GM23338 (cell line): Measurements from ENCODE around the gene PAQR9.

Experiments used
- EZH2 ChIP-seq: fragments of 200-600 bp; sonication (generic); IDR thresholded peaks from one replicate; pipeline ENCODE4 v1.8.0; 2017; ENCODE audit warnings: antibody characterized with exemption, mild to moderate bottlenecking, low read depth; ENCODE audit not compliant: unreplicated experiment
- EZH2phosphoT487 ChIP-seq: fragments of 200-600 bp; sonication (generic); IDR thresholded peaks from one replicate; pipeline ENCODE4 v1.8.1; 2018; ENCODE audit warnings: antibody characterized with exemption; ENCODE audit not compliant: unreplicated experiment
- JUNB ChIP-seq: IDR thresholded peaks from one replicate; pipeline ENCODE4 v1.6.1; 2016; ENCODE audit warnings: antibody characterized with exemption; ENCODE audit not compliant: unreplicated experiment
- POLR2AphosphoS5 ChIP-seq: IDR thresholded peaks from 2 replicates; pipeline ENCODE4 v1.6.1; 2016; ENCODE audit warnings: antibody characterized with exemption, low read depth
- TF ChIP-seq, protein P1 (sequence below), 2 experiments: fragments of 200-600 bp in 1 of 2; sonication (generic) in 1 of 2; conservative IDR thresholded peaks; 2 replicates each; pipeline versions ENCODE4 v1.5.1 to v1.6.1; 2016 to 2017; ENCODE audit warnings: antibody characterized with exemption in 2 of 2, low read depth in 2 of 2, mild to moderate bottlenecking in 2 of 2, moderate library complexity in 1 of 2
- TF ChIP-seq, protein P2 (sequence below): IDR thresholded peaks from one replicate; pipeline ENCODE4 v1.6.1; 2018; ENCODE audit warnings: antibody characterized with exemption; ENCODE audit not compliant: unreplicated experiment

DNA sequence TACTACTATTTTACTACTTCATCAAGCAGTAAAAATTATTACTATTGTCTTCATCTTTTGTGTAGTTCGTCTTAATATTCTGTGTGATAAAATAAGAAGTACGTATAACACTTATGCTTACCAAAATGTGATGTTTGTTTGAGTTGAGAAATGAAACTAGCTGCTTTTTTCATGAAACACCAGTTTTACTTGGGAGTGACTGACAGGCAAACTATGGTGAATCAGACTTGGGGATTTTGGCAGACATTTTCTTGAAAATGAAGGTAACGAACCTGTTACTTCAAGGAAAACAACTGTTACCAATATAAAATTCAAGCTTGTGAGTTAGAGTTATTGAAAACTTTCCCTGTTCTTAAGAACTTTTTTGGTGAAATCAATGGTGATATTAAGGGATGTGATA lies 48.2 kb upstream of the PAQR9 start:
- no peak for TF ChIP-seq EZH2
- TF ChIP-seq, protein P1, sequence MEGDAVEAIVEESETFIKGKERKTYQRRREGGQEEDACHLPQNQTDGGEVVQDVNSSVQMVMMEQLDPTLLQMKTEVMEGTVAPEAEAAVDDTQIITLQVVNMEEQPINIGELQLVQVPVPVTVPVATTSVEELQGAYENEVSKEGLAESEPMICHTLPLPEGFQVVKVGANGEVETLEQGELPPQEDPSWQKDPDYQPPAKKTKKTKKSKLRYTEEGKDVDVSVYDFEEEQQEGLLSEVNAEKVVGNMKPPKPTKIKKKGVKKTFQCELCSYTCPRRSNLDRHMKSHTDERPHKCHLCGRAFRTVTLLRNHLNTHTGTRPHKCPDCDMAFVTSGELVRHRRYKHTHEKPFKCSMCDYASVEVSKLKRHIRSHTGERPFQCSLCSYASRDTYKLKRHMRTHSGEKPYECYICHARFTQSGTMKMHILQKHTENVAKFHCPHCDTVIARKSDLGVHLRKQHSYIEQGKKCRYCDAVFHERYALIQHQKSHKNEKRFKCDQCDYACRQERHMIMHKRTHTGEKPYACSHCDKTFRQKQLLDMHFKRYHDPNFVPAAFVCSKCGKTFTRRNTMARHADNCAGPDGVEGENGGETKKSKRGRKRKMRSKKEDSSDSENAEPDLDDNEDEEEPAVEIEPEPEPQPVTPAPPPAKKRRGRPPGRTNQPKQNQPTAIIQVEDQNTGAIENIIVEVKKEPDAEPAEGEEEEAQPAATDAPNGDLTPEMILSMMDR (conservative IDR thresholded peaks at IDR 0.05; ENCODE audit: low read depth in 2 of 2) = no peak
- TF ChIP-seq, protein P2, sequence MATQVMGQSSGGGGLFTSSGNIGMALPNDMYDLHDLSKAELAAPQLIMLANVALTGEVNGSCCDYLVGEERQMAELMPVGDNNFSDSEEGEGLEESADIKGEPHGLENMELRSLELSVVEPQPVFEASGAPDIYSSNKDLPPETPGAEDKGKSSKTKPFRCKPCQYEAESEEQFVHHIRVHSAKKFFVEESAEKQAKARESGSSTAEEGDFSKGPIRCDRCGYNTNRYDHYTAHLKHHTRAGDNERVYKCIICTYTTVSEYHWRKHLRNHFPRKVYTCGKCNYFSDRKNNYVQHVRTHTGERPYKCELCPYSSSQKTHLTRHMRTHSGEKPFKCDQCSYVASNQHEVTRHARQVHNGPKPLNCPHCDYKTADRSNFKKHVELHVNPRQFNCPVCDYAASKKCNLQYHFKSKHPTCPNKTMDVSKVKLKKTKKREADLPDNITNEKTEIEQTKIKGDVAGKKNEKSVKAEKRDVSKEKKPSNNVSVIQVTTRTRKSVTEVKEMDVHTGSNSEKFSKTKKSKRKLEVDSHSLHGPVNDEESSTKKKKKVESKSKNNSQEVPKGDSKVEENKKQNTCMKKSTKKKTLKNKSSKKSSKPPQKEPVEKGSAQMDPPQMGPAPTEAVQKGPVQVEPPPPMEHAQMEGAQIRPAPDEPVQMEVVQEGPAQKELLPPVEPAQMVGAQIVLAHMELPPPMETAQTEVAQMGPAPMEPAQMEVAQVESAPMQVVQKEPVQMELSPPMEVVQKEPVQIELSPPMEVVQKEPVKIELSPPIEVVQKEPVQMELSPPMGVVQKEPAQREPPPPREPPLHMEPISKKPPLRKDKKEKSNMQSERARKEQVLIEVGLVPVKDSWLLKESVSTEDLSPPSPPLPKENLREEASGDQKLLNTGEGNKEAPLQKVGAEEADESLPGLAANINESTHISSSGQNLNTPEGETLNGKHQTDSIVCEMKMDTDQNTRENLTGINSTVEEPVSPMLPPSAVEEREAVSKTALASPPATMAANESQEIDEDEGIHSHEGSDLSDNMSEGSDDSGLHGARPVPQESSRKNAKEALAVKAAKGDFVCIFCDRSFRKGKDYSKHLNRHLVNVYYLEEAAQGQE = no peak
- TF ChIP-seq EZH2phosphoT487 = no peak
- no peak for TF ChIP-seq POLR2AphosphoS5
- no peak for TF ChIP-seq JUNB
